HG03108 (cell line): ENCODE measurements around the gene CPEB4.

Experiments
- ATAC-seq: cut with Tn5 transposase; IDR thresholded peaks from one replicate; pipeline ENCODE4 v1.9.1; 2021; ENCODE audit warnings: moderate library complexity; ENCODE audit not compliant: unreplicated experiment

Gene CPEB4

DNA sequence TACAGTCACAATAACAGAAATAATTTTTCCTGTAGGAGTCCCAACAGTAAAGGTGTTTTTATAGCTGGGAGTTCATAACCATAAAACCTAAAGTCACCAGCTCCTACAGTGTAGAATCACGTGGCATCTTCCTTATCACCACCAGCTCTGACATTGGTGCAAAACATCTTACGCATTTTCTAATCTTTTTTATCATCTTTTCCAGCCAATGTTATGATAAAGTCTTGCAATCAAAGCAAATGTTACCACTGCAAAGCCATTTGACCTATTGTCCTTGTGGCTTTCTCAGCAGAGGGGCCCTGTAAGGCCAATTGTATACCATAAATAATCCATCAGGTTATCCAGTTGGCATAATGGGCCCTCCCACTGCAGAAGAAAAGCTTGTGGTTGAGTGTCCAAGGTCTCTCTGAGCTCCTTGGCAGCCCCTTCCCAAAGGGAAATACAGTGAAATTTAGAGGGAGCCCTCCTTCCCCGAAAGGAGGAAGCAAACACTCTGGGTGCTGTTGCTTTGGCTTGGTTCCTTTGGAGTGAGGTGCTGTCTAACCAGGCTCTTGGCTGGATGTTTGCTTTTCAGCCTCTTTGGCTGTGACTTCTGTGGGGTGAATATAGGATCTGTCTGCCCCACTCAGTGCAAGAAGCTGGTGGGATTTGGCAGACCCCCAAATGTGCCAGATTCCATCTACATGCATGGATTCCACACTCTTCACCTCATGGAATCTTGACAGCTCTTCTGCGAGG lies 29.3 kb upstream of the CPEB4 start:
- ATAC-seq = no peak

DNA sequence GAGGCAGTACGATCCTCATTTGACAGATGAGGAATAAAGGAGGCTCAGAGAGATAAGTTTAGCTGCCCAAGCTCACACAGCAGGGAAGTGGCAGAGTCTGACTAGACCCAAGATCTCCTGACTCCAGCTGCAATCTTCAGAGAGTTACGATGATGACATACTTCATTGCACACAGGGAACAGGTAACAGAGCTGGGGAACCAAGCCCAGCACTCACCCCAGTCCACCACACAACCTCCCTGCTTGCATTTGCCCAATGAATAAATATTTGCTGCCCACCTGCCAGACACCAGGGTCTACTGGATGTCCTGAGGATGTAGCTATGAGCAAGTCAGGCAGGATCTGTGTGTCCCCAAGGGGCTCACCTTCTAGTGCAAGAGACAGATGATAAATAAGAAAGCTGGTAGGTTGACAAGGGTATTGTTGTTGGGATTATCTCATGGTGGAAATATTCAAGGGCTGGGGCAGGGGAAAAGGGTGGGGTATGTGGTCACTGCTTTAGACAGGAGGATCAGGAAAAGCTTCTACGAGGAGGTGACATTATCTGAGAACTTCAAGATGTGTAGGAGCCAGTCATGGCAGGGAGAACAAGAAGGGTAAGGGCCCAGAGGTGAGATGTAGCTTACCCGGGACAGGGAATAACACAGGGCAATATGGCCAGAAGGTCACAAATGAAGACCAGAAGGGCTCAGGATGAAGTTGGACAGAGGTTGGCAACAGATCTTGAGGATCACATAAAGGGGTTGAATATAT lies 28.6 kb upstream of the CPEB4 start:
- ATAC-seq = no peak

DNA sequence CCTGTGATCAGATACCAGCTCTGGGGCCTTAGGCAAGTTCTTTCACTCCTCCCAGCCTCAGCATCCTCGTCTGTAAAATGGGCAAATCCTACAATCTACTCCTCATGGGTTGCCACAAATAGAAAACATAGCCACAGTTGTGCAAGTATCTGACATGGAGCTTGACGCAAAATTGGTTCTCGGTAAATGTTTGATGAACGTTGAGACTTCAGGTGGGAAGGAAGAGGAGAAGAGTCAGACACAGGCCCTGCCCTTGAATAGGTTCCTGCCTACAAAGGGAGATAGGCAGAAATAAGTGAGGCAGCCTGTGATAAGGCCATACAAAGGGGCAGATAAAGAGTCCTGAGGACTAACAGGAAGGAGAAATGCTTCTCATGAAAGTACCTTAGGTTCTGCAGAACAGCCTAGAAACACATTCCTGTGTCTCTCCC lies 26.1 kb upstream of the CPEB4 start:
- no peak for ATAC-seq

DNA sequence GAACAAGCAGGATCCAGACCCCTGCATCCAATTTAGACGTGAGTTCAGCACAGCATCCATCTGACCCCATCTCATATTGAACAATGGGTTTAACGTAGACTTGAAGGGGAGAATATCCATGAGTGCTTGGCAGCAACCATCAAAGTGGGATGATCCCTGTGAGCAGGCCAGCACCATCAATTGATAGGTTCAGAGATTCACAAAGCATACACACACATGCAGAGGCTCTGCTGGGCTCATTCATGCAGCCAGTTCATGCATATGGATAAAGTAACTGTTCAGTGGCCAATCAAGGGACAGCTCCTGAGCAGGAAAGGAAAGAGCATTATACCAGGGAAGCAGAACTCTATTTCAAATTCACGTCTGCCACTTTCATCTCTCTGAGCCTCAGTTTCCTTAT lies 24.8 kb upstream of the CPEB4 start:
- no peak for ATAC-seq

DNA sequence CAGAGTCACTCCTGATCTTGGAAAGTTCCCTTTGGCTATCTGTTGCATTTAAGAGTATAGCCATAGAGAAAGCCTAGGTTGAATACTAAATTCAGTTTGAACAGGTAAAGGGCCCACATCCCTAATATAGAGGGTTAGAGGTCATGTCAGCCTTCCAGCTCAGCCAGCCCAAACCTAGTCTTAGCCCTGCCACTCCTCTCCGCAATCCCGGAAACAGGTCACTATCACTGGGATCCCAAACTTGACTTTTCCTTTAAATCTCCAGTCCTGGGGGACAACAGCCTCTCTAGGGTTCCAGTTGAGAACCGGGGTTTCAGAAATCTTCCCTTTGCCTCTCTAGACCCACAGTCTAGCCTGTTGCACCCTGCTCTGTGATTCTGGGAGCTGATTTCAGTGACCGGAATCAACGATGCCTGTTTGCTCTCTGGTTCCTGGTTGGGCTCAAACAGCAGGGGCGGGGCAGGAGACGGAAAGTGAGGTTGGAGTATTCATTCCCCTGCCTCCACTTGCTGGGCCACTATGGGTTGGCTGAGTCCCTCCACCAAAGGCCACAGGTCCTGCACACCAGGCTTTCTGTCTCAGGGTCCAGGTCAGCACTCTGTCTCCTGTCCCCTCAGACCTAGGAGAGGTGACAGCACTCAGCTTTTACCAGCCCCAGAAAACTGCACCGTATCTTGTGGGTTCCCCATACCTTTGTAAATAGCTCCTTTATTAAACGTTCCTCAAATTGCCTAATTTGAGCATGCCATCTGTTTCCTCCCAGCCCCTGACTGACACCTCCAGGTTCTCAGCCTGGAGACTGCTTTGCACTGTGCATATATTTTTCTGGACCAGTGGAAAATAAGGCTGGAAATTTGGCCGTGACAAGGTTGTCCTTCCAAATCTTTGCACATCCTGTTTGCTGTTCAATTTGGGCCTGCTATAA lies 23.8 kb upstream of the CPEB4 start:
- no peak for ATAC-seq

DNA sequence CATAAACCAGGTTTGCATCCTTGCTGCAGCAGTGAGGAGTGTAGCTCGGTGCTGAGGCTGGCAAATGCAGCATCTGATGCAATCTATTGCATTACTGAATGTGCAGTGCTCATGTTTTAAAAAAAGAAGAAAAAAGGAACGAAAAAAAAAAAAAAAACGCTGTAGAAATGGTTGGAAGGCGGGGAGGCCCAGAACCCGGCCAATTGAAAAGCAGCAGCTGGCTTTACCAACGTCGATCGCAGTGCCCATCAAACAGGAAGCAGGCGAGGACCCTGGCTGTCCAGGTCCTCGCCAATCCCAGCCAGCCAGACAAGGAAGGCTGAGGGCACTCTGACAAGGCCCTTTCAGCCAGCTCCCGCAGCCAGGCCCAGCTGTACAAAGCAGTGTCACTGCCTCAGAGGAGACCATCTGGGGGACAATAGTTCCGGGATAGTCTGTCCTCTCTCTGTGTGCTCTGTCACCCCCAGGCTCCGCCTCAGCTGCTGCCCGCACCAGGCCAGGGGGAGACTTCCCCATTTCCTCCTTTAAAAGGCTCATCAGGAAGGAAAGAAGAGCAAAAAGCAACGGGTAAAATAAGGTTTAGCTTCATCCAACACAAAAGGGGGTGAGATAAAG lies 21.8 kb upstream of the CPEB4 start:
- ATAC-seq = no peak

DNA sequence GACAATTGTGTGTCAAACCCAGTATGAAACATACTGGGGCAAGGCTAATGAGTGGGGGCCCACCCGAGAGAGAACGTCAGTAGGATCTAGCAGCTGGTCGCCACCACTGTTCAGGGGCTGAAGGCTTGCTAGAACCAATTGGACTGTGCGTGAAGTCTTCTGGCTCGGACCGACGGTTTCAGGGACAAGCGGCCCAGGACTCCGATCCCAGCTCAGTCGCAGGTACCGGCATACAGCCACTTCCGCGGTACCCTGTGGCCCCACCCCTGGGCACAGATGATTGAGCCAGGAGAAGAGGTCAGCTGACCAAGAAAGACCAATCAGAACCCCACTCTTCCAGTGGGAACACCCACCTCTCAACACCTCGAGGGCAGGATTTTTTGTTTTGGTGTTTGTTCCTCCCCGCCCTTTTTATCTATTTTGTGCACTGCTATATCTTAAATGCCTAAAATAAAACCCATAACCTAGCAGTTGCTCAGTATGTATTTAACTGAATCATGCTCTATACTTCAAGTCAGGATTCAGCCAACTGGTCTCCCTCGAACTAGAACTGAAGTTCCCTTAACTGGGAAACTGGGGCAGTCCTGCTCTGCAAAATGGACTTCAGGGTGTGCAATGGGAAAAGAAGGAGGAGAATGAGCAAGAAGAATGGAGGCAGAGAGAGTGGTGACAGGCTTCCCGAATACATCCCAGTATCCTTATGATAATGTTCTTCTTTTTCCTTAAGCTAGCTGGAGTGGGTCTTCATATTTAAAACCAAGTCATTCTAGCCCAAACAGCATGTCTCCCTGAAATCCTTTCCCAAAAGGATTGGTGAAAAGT lies 21.1 kb upstream of the CPEB4 start:
- ATAC-seq = no peak

DNA sequence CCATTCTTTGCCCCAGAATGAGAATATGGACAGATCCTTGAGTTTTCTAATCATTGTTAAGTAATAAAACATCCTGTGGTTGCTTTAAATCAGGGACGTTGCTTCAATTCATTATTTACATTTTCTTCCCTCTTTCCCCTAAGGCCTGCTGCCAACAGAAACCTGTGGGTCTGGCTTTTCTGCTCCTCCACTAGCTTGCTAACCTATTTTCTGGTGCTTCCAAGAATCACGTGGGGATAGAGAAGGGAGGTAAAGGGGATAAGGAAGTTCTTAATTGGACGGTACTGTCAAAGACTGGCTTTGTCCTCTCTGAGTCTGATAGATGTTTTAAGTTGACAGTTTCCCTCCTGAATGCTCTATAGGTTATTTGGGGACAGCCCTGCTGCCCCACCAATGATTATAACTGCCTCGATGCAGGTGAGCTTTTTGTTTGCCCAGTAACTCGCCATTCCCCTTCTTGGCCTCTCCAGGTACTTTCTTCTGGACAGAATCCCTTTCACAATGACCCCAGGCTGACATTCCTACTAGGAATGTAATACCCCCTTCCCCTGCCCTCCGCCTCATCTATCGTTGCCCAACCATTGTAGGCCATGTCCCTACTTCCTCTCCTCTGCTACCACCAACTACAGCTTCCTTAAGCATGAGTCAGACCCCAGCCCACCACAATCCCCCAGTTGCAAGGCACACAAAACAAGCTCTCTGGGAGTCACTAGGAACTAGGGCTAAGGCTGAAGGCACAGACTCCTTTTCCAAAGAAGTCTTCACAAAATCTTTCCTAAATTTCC lies 19.9 kb upstream of the CPEB4 start:
- ATAC-seq = no peak

DNA sequence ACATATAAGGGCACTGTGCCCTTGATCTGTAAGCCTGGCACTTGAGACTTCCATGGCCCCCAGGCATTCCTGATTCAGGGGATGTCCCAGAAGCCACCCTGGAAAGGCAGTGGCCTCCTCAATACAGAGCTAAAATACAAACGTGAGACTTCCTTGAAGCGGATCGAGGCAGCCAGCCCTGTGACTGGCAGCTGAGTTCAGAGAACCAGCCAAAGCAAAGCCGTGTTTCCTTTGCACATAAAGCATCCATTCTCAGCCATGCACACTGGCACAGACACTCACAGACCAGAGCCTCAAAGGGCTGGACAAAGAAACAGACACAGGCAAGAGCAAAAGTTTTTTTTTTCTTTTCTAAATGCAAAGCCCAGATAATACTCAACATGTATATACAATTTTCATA lies 18.8 kb upstream of the CPEB4 start:
- no peak for ATAC-seq

DNA sequence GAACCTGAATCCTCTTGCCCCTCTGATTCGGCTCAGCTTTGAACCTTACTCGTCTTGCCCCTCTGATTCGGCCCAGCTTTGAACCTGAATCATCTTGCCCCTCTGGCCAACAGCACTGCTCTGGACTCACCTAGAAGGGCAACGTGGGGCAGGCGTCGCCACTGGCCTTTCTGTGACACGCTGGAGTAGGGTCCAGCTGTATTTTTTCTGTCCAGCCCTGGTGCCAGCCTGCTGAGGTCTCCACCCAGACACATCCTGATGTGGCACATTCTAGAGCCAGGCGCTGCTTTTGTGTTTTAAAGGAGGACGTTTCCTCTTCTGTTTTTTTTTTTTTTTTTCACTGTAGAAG lies 15.2 kb upstream of the CPEB4 start:
- ATAC-seq = no peak

DNA sequence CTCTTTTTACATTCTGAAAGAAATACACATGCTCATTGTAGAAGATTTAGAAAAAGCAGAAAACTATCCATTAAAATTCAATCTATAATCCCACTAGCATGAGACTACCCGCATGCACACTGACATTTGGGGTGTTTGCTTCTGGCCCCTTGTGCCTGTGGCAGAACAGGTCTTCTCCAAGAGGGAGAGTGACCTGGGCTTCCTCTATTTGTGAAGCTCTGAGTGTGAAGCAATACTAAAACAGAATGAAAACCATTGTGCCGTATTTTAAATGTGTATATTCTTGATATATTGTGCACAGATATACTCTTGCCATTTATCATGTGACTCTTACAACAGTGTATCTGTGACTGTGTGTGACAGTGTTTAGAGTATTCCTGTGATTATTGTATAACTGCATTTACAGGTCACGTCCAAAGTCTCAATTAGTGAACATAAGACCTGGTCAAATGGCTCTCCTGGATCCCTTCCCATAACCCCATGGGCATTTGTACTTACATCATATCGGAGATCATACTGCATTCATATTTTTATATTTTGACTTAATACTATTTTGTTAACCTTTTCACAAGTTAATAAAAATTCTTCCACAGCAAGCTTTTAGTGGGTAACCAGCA lies 14.7 kb upstream of the CPEB4 start:
- no peak for ATAC-seq

DNA sequence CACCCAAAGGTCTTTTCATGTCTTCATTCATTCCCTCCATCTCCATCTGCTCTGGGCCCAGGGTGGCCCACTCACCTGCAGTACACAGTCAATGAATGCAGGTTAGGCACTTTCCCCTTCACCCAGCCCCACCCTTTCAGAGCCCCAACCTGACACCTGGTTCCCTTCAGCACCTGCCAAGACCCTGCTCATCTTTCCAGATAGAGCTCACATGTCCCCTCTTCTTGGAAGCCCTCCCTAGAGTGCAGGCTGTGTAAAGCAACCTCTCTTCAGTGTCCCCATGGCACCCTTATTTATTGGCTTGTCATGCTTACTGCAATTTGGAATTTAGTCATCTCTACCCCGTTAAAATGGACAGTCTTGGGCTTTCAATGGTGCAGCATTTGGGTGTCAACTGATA lies 13.0 kb upstream of the CPEB4 start:
- ATAC-seq = no peak

DNA sequence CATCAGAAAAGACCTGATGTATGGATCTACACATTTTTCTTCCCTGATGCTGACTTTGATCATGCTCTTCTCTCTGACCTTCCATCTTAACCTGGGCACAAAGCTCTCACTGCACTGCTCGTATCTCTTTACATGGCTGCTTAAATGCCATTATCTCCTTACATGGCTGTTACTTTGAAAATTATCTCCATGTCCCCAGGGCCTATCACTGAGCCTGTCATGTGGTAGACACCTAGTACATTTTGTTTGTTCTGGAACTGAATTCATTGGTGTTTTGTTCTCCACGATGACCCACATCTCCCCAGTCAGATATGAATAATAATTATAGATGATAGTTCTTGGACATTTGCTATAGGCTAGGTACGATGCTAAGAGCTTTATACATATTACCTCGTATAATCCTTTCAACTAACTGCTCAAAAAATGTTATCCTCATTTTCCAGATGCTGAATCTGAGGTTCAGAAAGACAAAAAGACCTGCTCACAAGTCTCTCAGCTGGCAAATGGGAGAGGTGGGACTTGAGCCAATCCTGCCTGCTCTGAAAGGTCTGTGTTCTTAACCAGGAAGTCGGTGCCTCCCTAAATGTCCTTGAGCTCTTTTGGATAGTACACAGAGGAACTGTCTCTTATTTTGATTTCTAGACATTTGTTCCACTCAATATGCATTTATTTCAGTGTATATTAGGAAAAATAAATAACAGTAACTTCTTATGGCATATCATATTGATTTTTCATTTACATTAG lies 9.8 kb upstream of the CPEB4 start:
- ATAC-seq = no peak

DNA sequence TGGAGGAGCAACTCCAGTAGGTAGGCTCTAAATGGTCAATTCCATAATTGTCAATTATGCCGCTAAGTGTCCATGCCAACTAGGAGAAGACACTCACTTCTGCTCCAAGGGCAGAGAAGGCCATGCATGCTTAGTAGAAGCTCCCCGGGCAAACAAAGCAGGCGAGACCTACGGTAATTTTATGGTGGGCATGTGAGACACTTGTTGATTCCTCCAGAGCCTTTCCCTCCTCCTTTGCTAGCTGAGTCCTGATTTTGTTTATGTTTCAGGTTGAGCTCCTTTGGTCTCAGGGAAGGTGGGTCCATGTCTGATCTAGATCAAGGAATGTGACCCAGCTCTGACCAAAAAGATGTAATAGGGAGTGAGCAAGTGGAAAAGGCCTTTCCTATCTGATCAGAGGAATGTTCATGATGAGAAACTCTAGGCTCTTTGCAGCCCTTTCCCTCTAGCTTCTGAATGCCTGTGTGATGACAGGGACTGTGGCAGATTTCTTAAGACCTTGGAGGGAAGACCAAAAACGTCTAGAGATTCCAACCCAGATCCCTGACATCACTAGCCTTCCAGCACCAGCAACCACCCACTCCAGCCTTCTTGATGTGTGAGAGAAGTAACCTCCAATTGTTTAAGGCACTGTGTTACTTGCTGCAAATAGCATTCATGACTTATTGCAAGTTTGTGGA lies 7.7 kb upstream of the CPEB4 start:
- no peak for ATAC-seq

DNA sequence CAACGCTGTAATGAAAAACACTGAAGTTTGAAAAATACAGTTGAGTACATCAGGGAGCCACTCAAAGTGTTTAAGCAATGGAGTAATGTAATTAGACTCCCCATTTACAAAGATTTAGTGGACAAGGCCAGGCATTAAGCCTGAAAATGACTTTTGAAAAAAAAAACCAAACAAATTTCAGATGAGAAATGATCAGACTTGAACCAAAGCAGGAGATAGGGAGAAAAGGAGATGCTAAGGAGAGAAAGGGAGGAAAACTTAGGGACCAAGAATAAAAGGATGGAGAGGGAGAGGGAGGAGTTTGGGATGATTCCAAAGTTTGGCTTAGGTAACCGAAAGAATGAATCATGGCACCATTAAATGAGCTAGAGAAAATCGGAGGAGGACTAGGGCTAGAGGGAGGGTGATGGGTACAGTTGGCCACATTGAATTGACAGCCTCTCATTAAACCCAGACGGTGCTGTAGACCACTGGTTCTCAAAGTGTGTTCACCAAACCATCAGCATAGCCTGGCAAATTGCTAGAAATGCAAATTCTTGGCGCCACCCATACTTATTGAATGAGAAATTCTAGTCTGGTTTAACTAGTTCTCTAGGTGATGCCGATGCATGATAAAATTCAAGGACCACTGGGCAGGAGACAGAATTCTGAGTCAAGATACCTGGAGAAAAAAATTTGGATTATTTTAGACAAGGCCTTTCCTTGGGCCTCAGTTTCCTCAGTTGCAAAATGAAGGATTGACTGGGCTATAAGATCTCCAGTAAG lies 6.2 kb upstream of the CPEB4 start:
- no peak for ATAC-seq

DNA sequence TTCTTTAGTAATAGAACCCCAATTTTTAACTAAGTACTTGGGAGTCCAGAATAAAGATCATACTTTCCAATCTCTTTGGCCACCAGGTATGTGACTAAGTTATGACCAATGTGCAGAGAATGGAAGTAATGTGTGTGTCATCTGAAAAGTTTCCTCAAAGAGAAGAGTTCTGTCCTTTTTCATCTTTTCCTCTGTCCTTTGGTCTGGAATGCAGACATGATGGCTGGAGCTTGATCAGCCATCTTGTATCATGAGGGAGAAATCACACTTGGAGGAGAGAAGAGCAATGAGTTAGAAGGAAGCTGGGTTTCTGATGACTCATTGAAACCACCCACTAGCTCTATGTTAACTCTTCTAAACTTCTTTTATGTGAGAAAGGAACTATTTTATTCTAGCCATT lies 5.5 kb upstream of the CPEB4 start:
- ATAC-seq = no peak

DNA sequence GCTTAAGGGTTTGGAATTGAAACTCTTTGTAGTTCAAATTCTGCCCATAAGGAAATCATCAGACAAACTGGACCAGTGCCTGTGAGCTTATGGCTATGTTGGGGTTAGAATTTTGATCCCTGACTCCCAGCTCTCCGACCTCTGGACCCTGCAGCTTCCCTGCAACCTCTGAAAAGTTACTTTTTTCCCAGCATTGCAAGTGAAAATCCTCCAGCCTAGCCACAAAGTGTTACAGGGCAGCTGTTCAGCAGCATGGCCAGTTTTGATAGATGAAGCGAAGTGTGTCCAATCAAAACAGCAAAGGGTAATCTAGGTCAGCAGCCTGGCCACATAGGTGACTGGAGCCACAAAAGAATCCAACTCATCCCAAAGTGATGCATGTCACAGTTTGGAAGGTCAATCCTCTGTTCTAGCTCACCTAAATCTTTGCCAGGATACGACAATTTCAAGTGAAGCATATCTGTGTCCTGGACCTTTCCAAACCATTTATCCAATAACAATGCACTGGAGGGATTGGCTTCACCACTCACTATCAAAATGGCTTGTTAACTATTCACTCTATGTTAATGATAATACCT lies 4.7 kb upstream of the CPEB4 start:
- ATAC-seq = no peak
